GM04503 (cell line): Measurements from ENCODE around the gene ANXA9.

Source experiments
- DNase-seq: peaks from one replicate; pipeline ENCODE4 v3.0.0-alpha.2; 2012; ENCODE audit warnings: low read depth

The ANXA9 gene

GRCh38 chr1:151005729-151006319, 23.7 kb downstream of the ANXA9 start:
- no peak for DNase-seq

GRCh38 chr1:151006327-151007052, 24.4 kb downstream of the ANXA9 start, which contains the start of gene MINDY1:
TSS of gene MINDY1 (minus strand) at chr1:151006902. CDS start at chr1:151002617, 4,285 bp downstream.
- DNase-seq: peak; percentile 69

- no peak for DNase-seq
These were observed 25.8 kb downstream of the ANXA9 start for GRCh38 chr1:151007853-151008243.

GRCh38 chr1:151008244-151009205, 26.4 kb downstream of the ANXA9 start, which contains the start of gene PRUNE1:
TSS of gene PRUNE1 (plus strand) at chr1:151008449. CDS start at chr1:151008633, 184 bp downstream.
- DNase-seq: peak; percentile 91

- DNase-seq: peak; percentile 33
These were observed 27.1 kb downstream of the ANXA9 start for GRCh38 chr1:151009206-151009587.

- no peak for DNase-seq
These were observed 27.7 kb downstream of the ANXA9 start for GRCh38 chr1:151009674-151010345.

GRCh38 chr1:151010346-151010726, 28.2 kb downstream of the ANXA9 start:
- DNase-seq: no peak

GRCh38 chr1:151011154-151011850, 29.2 kb downstream of the ANXA9 start:
- no peak for DNase-seq

GRCh38 chr1:151012684-151013471, 30.8 kb downstream of the ANXA9 start:
- DNase-seq: no peak

GRCh38 chr1:151013518-151013917, 31.4 kb downstream of the ANXA9 start:
- DNase-seq: no peak

- no peak for DNase-seq
These were observed 42.6 kb downstream of the ANXA9 start for GRCh38 chr1:151024540-151025146.

- no peak for DNase-seq
These were observed 44.4 kb downstream of the ANXA9 start for GRCh38 chr1:151026460-151026859.

- no peak for DNase-seq
These were observed 50.1 kb downstream of the ANXA9 start for GRCh38 chr1:151032164-151032563.

GRCh38 chr1:151035167-151035566, 53.1 kb downstream of the ANXA9 start:
- no peak for DNase-seq

GRCh38 chr1:151036356-151036755, 54.3 kb downstream of the ANXA9 start, which contains the start of gene BNIPL:
TSS of gene BNIPL (plus strand) at chr1:151036586. CDS start at chr1:151036726, 140 bp downstream.
- DNase-seq: no peak

GRCh38 chr1:151037032-151037431, 54.9 kb downstream of the ANXA9 start:
- no peak for DNase-seq

GRCh38 chr1:151039521-151039920, 57.4 kb downstream of the ANXA9 start:
- no peak for DNase-seq

GRCh38 chr1:151043163-151043562, 61.1 kb downstream of the ANXA9 start:
- no peak for DNase-seq
